Adipocyte (in vitro differentiated cells): Measurements from ENCODE around the gene RPS6KA5.
"Not testable (repeated sequence)": the region's sequence is repeated elsewhere in the genome, so short reads cannot be mapped to it uniquely, and the experiment has no call there.

Experiments used
- DNase-seq: peaks from one replicate; pipeline ENCODE4 v3.0.0-alpha.2; 2015; ENCODE audit warnings: low read depth
- H3K27me3 ChIP-seq: replicated peaks from 2 replicates; pipeline ENCODE4 v1.7.0; 2013; ENCODE audit warnings: mild to moderate bottlenecking, low read length, moderate library complexity; ENCODE audit not compliant: control insufficient read depth, insufficient read depth
- H3K36me3 ChIP-seq: 2 replicates; pipeline ENCODE4 v1.7.0; 2013; ENCODE audit warnings: low read length, mild to moderate bottlenecking, moderate library complexity; ENCODE audit not compliant: control insufficient read depth, insufficient read depth, severe bottlenecking
- H3K4me1 ChIP-seq: 2 replicates; pipeline ENCODE4 v1.7.0; 2013; ENCODE audit warnings: mild to moderate bottlenecking, low read length, moderate library complexity; ENCODE audit not compliant: control insufficient read depth, insufficient read depth
- H3K4me3 ChIP-seq: 2 replicates; pipeline ENCODE4 v1.7.0; 2013; ENCODE audit warnings: mild to moderate bottlenecking, low read length, moderate library complexity
- H3K9ac ChIP-seq: 2 replicates; pipeline ENCODE4 v1.7.0; 2013; ENCODE audit warnings: mild to moderate bottlenecking, low read length, moderate library complexity
- H3K9me3 ChIP-seq: 2 replicates; pipeline ENCODE4 v1.7.0; 2013; ENCODE audit warnings: mild to moderate bottlenecking, low read length, moderate library complexity; ENCODE audit not compliant: control insufficient read depth

RPS6KA5 gene

DNA sequence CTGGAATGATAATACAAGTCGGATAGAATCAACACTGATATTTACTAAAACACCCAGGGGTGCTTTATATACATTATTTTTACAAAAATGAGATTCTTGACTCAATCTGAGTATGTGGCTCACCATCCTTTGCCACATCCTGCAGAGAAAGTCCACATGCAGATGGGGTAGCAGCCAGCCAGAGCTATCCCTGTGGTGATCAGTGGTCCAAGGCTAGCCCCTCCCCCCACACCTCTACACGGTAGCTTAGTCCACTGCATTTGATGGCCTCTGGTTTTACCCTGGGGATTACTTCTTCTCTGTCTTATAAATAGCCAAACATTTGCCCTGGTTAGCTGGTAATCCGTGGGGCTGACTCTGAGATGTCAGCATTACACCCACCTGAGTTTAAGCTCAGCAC is 216.1 kb downstream of the RPS6KA5 start:
- Histone ChIP-seq H3K4me1 (peaks cover 5% of the 10 kb centered on the region), H3K27me3 (no peaks in the 10 kb centered on the region), H3K36me3 (no peaks in the 10 kb centered on the region), H3K4me3 (no peak overlapping the region), H3K9ac (no peak overlapping the region), H3K9me3 (no peaks in the 10 kb centered on the region)
- DNase-seq, result no peak

DNA sequence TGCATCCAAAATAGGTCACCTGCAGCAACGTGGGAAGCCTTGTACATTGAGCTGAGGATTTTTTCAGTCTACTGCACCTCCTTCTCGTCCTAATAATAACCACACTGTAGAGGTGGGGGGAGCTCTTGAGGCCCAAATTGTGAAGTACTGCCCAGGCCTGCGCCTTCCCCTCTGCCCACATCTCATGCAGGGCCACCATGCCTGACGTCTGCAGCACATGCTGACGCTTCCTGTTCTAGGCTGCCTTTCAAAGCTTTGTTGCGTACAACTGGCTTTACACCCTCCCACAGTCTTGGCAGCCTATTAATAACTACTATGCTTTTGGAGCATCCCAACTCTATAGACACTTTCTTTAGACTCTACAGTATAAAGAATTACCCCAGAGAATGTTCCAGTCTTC is 217.7 kb downstream of the RPS6KA5 start:
- H3K9me3 ChIP-seq, result no peaks in the 10 kb centered on the region
- H3K27me3 ChIP-seq, result no peaks in the 10 kb centered on the region
- no peak overlapping the region for H3K4me3 ChIP-seq
- DNase-seq, result no peak
- peaks cover 9% of the 10 kb centered on the region for H3K4me1 ChIP-seq
- H3K36me3 ChIP-seq, result no peaks in the 10 kb centered on the region
- no peak overlapping the region for H3K9ac ChIP-seq

DNA sequence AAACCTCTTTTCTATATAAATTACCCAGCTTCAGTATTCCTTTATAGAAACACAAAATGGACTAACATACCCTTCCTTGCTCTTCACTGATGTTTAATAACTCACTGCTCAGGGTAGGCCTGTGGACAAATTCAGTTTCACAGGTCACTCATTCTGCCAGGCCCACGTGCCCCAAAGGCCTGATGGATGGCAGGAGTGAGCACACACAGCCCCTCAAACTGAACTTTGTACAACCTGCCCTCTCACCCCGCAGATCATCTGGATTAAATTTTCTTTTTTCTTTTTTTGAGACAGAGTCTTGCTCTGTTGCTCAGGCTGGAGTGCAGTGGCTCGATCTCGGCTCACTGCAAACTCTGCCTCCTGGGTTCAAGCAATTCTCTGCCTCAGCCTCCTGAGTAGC is 219.8 kb downstream of the RPS6KA5 start:
- H3K27me3 ChIP-seq, H3K9me3 ChIP-seq, H3K4me1 ChIP-seq, H3K9ac ChIP-seq, DNase-seq, H3K4me3 ChIP-seq, H3K36me3 ChIP-seq: not testable (repeated sequence)

DNA sequence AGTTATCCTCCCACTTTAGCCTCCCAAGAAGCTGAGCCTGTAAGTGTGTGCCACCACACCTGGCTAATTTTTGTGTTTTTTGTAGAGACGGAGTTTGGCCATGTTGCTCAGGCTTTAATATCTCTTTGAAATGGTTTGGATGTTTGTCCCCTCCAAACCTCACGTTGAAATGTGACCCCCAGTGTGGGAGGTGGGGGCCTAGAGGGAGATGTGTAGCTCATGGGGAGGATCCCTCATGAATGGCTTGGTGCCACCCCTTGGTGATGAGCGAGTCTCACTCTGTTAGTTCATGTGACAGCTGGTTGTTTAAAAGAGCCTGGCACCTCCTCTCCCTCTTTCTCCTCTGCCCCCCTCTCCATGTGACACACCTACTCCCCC is 220.6 kb downstream of the RPS6KA5 start:
- Histone ChIP-seq H3K4me3 (no peak overlapping the region), H3K36me3 (no peaks in the 10 kb centered on the region), H3K9me3 (no peaks in the 10 kb centered on the region), H3K9ac (no peak overlapping the region), H3K4me1 (peaks cover 9% of the 10 kb centered on the region), H3K27me3 (no peaks in the 10 kb centered on the region)
- DNase-seq, result no peak

DNA sequence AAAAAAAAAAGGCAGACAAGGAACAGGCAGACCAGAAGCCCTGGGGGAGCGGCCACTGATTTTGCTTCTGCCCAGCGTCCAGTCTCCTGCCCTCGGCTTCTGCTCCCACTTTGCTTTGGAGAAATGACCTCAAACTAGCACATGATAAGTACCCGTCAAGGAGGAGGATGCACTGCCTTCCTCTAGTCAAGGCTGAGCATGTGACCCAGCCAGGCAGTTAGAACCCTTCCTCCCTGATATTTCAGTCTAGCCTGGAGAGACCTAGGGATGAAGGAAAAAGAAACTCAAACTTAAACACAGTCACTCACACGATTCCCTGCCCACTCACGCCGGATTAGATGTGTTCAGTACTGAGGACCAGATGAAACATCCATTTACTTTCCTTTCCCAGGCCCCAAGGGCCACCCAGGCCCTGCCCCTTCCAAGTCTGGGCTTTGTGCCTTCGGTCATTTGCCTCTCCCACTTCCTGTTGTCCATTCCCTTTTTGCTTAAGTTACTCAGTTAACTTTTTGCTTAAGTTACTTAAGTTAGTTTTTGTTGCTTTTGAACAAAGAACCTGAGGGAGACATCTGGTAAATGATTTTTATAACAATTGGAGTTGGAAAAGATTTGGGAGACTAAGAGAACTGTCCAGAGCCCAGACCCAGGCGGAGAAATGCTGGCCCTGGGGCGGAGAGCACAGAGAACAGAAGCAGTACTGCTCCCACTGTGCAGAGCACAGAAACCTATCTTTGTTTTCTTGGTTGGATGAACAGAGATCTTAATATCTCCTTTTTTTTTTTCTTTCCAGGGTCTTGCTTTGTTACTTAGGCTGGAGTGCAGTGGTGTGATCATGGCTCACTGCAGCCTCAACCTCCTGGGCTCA is 221.2 kb downstream of the RPS6KA5 start:
- H3K27me3 ChIP-seq, result no peaks in the 10 kb centered on the region
- peak; percentile 41 for DNase-seq
- H3K4me3 ChIP-seq, result peak overlapping the region; percentile 63
- H3K9me3 ChIP-seq, result no peaks in the 10 kb centered on the region
- H3K4me1 ChIP-seq, result peaks cover 9% of the 10 kb centered on the region
- peak overlapping the region; percentile 8 for H3K9ac ChIP-seq
- no peaks in the 10 kb centered on the region for H3K36me3 ChIP-seq

DNA sequence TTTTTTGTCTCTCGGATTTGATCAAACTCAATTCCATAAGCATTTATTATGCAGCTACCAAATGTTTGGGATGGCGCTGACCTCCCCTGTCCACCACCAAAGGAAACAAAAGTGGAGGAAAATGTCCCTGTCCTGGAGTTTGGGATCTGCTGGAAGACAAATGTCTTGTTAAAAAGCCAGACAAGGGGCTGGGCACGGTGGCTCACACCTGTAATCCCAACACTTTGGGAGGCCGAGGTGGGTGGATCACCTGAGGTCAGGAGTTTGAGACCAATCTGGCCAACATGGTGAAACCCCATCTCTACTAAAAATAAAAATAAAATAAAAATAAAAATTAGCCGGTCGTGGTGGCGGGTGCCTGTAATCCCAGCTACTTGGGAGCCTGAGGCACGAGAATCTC is 221.9 kb downstream of the RPS6KA5 start:
- H3K4me1 ChIP-seq, H3K27me3 ChIP-seq, H3K9me3 ChIP-seq, H3K9ac ChIP-seq, H3K36me3 ChIP-seq, DNase-seq: not testable (repeated sequence)
- H3K4me3 ChIP-seq, result peak overlapping the region; percentile 63

DNA sequence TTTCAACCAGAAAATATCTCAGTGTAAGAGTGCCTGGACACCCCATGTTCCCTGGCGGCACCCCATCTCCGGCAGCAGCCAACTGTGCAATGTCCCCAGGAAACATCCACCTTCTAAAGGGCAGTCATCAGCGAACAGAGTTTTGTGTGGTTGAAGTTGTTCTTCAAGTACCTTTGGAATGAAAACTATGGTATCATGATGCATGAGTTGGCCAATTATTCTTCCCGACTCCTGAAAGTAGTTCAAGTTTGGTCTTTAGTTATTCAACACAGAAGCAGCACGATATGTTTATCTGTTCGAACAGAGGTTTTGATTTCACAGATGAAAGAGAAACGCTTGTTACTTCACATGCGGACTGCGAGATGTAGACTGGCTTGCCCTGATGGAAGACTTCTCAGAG is 223.1 kb downstream of the RPS6KA5 start:
- Histone ChIP-seq H3K4me3 (no peak overlapping the region), H3K9ac (no peak overlapping the region), H3K36me3 (no peaks in the 10 kb centered on the region), H3K9me3 (no peaks in the 10 kb centered on the region), H3K4me1 (peaks cover 9% of the 10 kb centered on the region), H3K27me3 (no peaks in the 10 kb centered on the region)
- DNase-seq, result no peak

DNA sequence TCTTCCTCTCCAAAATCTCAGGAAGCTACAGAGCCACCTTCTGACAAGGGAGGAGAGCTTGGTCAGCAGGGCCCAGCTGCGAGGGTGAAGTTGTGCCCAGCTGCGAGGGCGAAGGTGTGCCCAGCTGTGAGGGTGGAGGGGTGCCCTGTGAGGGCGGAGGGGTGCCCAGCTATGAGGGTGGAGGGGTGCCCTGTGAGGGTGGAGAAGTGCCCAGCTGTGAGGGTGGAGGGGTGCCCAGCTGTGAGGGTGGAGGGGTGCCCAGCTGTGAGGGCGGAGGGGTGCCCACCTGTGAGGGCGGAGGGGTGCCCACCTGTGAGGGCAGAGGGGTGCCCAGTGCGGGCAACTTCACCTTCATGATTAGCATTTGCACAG is 223.8 kb downstream of the RPS6KA5 start:
- Histone ChIP-seq H3K4me1 (peaks cover 9% of the 10 kb centered on the region), H3K27me3 (no peaks in the 10 kb centered on the region), H3K9me3 (no peaks in the 10 kb centered on the region), H3K4me3 (no peak overlapping the region), H3K9ac (no peak overlapping the region), H3K36me3 (no peaks in the 10 kb centered on the region)
- no peak for DNase-seq

DNA sequence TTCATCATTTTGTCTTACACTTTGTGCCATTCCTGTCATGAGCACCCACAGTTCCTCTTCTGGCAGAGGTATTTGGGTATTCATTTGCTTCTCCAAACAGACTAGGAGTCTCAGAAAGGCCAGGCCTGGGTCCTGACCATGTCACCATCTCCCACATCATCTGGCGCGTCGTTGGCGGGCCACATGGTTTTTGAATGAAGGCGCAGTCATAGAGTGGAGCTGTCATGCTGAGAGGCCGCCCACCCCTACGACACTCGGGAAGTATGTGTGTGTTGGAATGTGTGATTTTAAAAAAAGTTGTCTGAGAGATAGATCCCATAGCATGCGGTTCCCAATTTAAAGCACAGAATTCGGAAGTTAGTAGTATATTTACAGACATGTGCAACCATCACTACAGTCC is 228.6 kb downstream of the RPS6KA5 start:
- Histone ChIP-seq H3K4me1 (peaks cover 11% of the 10 kb centered on the region), H3K36me3 (no peaks in the 10 kb centered on the region), H3K27me3 (peaks cover 2% of the 10 kb centered on the region), H3K4me3 (no peak overlapping the region), H3K9me3 (no peaks in the 10 kb centered on the region), H3K9ac (no peak overlapping the region)
- DNase-seq, result no peak

DNA sequence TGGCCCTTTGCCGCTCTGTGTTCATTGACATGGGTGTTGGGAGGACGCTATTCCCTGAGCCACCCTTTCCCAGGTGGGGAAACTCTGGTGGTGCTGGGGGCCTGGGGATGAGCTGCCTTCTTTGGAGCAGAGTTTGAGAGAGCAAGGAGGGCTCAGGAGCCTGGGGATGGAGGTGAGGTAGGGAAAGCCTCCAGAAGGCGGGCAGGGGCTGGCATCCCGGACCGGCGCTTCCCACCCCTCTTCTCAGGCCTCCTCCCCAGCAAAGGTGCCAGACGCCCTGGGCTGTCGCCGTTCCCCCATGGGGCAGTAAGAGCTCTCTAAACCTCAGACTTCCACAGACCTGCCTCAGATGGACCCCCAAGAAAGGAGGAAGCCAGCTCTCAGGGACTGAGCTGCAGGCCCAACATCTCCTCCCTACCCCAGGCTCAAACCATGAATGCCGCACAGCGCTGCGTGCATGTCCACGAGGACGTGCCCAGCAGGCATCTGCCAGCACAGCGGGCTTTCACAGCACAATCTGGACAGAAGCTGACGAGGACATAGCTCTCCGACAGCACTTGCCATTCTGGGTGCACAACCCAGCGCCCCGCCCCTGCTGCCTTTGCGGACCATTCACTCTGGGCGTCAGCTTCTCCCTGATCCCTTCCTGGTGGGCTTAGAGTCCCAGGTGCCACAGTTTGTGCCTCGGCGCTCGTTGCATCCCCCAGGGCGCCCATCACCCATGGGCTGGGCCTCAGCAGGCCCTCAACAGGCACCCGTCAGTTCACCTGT is 229.3 kb downstream of the RPS6KA5 start:
- no peak for DNase-seq

DNA sequence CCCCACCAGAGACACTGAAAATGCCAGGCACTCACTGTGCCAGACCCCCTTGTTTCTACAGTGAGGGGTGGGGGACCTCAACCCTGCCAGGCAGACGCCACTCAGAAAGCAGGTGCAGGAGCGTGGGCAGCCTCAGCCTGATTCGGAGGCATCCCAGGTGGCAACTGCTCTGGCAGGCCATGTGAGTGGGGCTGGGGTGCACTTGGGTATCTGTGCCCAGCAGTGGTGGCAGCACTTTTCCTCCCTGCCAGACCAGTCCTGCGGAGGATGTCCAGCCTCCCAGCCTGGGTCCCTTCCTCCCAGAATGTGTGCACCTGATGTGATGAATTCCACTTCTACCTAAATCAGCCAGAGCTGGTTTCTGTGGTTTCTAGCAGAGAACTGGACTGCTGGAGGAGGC is 230.8 kb downstream of the RPS6KA5 start:
- H3K4me1 ChIP-seq, result peaks cover 11% of the 10 kb centered on the region
- peaks cover 4% of the 10 kb centered on the region for H3K27me3 ChIP-seq
- H3K36me3 ChIP-seq, result no peaks in the 10 kb centered on the region
- no peak for DNase-seq
- H3K4me3 ChIP-seq, result no peak overlapping the region
- no peaks in the 10 kb centered on the region for H3K9me3 ChIP-seq
- no peak overlapping the region for H3K9ac ChIP-seq

More for the DNA sequence above, 229.3 kb downstream of the RPS6KA5 start:
- no peaks in the 10 kb centered on the region for H3K9me3 ChIP-seq
- H3K9ac ChIP-seq, result no peak overlapping the region
- H3K27me3 ChIP-seq, result peaks cover 4% of the 10 kb centered on the region
- peaks cover 11% of the 10 kb centered on the region for H3K4me1 ChIP-seq
- no peaks in the 10 kb centered on the region for H3K36me3 ChIP-seq
- no peak overlapping the region for H3K4me3 ChIP-seq
